NCI-H524 (cell line): ENCODE data around the gene CTBP2.
A peak's percentile ranks its signal among the peaks of the same experiment; 100 is the strongest.
"Not testable (repeated sequence)": the region's sequence is repeated elsewhere in the genome, so short reads cannot be mapped to it uniquely, and the experiment has no call there.

Experiments used
- DNase-seq, 2 experiments: peaks; one replicate each; lab custom pipeline; 2025; lab: John Stamatoyannopoulos, UW

CTBP2 gene

GRCh38 chr10:125064681-125065492 is 95.5 kb downstream of the CTBP2 start:
- DNase-seq = no peak

DNA sequence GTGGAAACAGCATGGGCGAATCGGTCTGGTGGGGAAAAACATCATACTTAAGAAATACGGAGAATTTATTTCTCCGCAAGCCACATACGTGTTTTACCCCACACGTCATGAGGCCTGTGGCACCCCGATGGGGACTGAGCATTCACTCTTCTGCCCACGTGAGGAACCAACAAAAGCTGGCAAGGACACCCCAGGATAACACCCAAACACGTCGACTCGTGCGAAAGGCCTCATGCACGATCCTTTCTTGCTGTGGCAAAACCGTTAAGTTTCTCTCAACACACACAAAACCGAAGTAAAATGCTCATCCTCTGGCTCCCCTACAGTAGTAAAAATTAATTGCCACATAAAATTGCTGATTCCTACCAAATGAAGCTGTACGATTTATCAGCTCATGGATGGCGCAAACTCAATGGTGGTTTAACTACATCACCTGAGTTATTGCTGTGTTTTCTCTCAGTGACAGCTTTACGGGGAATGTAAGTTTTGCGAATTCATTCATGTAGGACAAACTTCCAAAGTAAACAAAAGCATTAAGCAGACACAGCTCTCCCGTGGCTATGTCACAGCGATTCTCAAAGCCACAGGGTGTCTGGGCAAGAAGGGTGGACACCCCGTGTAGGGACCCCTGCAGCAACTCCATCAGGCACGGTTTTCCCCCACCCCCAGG is 97.0 kb downstream of the CTBP2 start:
- no peak for DNase-seq

DNA sequence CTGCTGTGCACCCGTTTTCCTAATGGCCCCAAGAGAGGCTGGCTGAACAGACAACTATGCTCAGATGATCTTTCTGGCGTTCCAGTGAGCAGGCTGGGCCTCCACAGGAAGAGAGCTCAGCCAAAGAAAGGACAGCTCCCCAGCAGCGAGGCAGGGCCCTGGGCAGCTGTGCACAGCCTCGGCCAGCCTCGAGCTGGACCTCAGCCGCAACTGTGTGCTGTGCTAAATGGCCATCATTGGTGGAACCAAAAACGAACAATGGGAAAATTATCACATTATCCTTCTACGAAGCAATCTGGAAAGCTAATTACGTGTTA is 97.5 kb downstream of the CTBP2 start:
- no peak for DNase-seq

DNA sequence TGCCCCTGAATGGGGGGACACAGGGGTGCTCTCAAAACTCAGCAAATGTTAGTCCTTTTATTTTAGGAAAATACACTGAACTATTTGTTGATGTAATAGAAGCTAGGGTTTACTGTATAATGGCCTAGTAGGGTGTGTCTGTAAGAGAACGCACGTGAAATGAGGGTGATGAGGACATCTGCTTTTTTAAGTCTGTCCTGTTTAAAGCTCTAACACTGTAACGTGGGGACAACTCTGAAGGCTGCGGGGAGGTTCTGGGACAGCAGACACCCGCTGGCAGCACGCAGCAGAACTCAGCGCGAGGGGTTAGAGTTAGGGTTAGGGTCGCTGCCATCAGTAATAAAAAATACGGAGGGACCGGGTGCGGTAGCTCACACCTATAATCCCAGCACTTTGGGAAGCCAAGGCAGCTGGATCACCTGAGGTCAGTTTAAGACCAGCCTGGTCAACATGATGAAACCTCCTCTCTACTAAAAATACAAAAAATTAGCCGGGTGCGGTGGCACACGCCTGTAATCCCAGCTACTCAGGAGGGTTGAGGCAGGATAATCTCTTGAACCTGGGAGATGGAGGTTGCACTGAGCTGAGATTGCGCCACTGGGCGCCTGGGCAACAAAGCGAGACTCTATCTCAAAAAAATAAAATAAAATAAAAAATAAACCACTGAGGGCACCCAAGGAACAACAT is 98.0 kb downstream of the CTBP2 start:
- DNase-seq = no peak

DNA sequence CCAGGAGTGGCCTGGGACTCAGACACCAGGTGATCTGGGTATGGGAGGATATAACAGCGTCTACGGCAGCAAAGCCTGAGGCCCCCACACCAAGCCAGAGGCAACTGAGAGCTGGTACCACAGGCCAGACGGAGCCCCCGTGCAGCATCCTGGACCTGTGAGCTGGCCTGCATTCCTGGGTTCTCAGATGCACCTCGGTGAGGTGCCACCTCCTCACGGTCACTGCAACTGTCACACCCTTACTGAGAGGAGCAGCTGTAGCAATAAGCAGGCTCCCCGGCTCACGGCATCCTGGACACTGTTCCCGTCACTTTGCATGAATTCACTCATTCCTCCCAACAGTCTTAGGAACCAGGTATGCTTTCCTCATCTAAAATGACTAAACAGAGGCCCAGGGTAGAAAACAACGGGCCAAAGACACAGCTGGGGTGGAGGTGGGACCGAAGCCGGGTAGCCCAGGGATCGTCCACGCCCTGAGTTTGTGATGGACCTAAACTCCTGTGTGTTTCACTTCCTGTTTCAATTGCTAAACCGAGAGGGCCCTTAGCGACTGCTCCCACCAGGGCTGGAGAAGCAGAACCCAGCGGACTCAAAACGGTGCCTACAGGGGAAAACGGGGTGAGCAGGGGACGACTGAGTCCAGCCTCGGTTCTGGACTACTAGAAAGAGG is 98.7 kb downstream of the CTBP2 start:
- DNase-seq = no peak

GRCh38 chr10:125060826-125061556 is 99.4 kb downstream of the CTBP2 start:
- DNase-seq = peak in 1 of 2 experiments; percentile 26

- DNase-seq = no peak
Observed at GRCh38 chr10:125060482-125060825, 99.9 kb downstream of the CTBP2 start.

DNA sequence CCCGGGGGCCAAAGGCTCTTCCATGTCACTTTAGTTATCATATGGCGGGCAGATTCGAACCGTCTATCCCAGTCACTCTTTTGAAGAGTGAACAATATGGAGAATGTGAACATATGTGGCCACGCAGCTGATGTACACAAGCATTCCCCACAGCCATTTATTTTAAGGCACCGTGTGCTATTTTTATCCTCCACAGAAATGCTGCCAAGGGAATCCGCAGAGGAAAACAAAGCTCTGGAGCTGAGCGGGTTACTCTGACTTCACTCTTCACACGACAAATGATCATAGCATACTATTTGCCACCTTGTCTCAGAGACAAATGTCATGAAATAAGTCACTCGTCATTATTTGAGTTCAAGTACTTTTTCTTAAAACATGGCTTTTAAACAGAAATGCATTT is 100.3 kb downstream of the CTBP2 start:
- DNase-seq = no peak

DNA sequence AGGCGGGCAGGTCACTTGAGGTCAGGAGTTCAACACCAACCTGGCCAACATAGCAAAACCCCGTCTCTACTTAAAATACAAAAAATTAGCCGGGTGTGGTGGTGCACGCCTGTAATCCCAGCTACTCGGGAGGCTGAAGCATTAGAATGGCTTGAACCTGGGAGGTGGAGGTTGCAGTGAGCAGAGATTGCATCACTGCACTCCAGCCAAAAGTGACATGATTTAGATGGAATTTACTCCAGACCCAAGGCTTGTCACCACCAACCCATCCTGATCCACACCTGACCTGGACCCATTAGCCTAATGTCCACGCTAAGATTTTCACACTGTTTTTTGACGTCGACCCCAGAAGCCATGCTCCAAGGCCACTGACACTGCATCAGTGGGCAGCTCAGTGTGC is 101.0 kb downstream of the CTBP2 start:
- not testable (repeated sequence) for DNase-seq

GRCh38 chr10:125057158-125058001 is 103.0 kb downstream of the CTBP2 start:
- peak in 1 of 2 experiments; percentile 34 for DNase-seq

DNA sequence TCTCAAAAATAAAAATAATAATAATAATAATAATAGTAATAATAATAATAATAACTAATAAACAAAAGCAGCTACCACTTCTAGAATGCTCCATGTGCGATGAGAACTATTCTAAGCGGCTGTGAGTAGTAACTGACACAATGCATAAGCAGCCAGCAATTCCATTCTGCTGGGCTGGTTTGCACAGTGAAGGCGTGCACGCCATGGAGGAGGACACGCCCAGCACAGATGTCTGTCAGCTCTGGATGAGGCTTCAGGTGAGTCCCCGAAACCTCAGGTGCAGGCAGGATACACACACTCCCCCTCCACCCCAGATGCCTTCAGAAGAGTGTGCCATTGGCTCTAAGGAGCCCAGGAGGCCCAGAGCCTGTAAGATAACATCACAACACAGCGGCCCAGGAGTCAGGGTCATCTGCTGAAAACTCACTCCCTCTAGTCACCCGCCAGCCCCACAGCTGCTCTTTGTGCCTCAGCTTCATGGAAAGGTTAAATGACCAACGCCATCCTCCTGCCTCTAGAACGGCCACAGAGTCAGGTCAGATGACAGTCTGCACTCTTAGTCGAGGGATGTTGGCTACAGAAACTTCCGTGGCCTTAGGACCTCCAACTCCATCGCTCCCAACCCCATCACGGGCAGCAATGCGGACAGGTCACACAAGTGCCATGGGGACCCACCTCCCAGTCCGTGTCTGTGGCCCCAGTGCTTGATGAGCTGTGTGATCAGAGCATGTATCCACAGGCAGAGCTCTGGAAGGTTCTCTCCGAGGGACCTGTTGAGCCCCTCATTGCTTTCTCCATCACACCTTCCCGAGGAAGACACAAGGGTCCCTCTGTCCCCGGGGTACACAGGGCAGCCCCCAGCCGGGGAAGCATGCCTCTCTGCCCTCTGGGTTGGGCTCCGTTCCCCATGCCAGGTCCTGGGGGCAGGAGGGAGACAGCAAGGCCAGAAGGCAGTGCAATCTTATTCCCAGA is 103.9 kb downstream of the CTBP2 start:
- DNase-seq = no peak

GRCh38 chr10:125055446-125055845 is 104.9 kb downstream of the CTBP2 start:
- no peak for DNase-seq

- DNase-seq = no peak
Observed at GRCh38 chr10:125054669-125055268, 105.6 kb downstream of the CTBP2 start.

- DNase-seq = peak in 1 of 2 experiments; percentile 0
Observed at GRCh38 chr10:125054216-125054615, 106.1 kb downstream of the CTBP2 start.

DNA sequence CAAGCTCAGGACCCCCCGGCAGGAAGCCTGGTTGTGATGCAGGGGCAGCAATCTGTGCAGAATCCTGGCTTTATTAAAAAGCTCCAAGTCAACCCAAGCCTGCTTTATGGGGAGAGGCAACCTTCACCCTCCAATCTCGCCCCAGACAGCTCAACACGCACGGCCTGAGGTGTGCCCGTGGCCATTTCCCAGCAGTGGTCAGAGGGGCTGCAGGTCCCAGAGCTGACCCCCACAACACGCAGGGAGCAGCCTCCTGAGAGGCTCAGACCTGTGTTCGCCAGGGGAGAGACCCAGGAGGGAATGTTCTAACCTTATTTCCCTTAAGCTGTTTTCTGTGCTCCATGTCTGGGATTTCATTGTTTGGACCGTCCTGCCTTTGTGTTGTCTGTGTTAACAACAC is 108.2 kb downstream of the CTBP2 start:
- no peak for DNase-seq

DNA sequence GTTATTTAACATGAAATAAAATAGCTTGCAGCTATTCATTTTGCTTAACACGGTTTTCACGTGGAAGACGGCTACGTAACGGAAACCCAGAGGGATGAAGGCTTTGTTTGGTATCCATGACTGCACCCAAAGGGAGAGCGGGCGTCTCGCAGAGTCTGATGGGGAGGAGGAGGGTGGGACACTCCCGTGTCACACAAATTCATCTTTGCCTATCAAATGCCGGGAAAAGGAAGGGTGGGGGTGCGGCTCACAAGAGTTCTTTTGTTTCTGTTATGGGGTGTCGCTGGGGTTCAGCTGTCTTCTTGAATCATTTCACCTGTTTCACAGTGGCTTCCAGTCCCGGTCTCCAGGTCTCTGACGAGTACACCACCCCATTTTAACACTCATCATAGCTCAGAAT is 110.0 kb downstream of the CTBP2 start:
- no peak for DNase-seq

DNA sequence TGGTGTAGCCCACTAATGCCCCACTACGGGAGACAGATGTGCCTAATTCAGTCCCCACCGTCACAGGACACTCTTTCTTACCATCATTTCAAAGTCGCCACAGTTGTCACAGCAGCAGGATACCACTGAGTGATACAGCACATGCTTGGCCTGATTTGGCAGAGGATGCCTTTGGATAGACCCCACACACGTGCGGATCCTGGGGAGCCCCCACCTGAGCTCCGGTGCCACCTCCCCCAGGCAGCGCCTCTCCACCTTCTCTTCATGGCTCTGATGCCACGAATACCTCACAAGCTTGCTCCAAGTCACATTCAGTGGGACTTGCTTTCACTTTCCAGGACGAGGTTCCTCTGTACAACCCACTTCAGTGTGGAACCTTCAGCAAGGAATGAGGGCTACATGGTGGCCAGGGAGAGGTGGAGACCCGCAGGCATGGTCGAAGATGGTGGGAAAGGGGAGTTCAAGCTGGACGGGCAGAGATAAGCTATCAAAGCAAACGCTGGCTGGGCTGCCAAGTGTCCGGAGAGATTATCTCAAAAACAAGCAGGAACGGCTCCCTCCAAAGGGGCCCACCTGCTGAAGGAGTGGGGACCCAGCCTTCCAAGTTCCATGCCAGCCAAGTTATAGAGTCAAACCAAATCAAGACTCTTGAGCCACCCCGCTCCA is 111.0 kb downstream of the CTBP2 start:
- DNase-seq = no peak

DNA sequence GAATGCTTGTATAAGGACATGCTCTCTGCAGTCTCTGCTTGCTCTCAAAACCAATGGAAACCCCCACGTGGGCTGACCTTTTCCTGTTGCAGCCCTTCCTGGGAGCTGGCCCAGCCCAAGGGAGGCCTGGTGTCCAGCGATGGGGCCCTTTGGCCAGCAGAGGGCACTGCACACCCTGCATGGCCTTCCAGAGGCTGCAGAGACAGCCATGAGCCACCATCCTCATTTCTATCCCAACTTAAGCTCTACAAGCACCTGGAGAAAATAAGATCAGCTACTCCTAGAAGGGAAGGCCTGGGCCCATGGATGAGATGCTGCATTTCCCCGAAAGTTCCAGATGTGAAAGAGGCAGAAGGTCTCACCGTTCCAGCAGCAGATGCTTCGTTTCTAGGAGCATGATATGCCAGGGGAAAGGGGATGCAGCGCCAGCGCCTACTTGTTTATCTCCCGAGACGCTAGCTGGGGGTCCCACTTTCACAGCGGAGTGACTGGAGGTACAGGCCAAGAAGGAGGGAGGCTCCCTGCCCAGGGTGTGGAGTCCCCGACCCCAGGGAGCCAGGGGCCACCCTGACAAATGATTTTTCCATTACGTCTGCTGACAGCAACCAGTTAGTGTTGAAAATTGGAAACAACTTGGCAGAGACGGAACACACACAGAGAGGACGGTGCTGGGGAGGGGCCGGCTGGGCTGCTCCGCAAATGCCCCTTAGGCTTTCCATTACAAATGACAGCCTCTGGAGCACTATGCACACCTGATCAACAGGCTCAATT is 112.1 kb downstream of the CTBP2 start:
- peak in 1 of 2 experiments; percentile 58 for DNase-seq
